HepG2 (cell line): ENCODE results near the gene WDR82. TPM values are rescaled to one million over a fixed set of nuclear protein-coding genes. Genes with fewer than 3 reads are reported as not detected.

Experiments
- CCDC6 ChIP-seq: sonication (generic); formaldehyde crosslinking; IDR thresholded peaks from 2 replicates; pipeline ENCODE4 v1.8.1; 2022; ENCODE audit warnings: mild to moderate bottlenecking, missing genetic modification reagents, moderate library complexity
- DPF2 ChIP-seq: sonication (generic); formaldehyde crosslinking; IDR thresholded peaks from 2 replicates; pipeline ENCODE4 v1.4.0; 2020; ENCODE audit warnings: mild to moderate bottlenecking, low read depth, missing genetic modification reagents, borderline replicate concordance
- FOXK2 ChIP-seq: fragments of 450-650 bp; IDR thresholded peaks from 2 replicates; pipeline ENCODE4 v1.6.1; 2016
- IRF2 ChIP-seq: IDR thresholded peaks from 2 replicates; pipeline ENCODE4 v1.6.1; 2018; ENCODE audit warnings: missing genetic modification reagents, missing compliant biosample characterization
- NFE2L2 ChIP-seq: fragments of 150-350 bp; IDR thresholded peaks from 2 replicates; pipeline ENCODE4 v1.6.1; 2014; ENCODE audit warnings: low read length
- PTBP1 ChIP-seq: fragments of 200-400 bp; formaldehyde crosslinking; IDR thresholded peaks from 2 replicates; pipeline ENCODE4 v1.6.1; 2018; ENCODE audit warnings: low read length, low read depth; ENCODE audit not compliant: poor library complexity, severe bottlenecking
- SMC3 ChIP-seq: IDR thresholded peaks from 2 replicates; pipeline ENCODE4 v1.6.1; 2011; ENCODE audit warnings: low read length, improper control_type of control experiment
- TOPORS ChIP-seq: sonication (generic); formaldehyde crosslinking; IDR thresholded peaks from 2 replicates; pipeline ENCODE4 v1.8.0; 2023; ENCODE audit warnings: mild to moderate bottlenecking, missing genetic modification reagents
- XRCC5 ChIP-seq: fragments of 200-400 bp; formaldehyde crosslinking; optimal IDR thresholded peaks from 2 replicates; pipeline ENCODE3; 2017; ENCODE audit warnings: mild to moderate bottlenecking, low read length
- ZBTB42 ChIP-seq: sonication (generic); formaldehyde crosslinking; IDR thresholded peaks from 2 replicates; pipeline ENCODE4 v1.5.0; 2020; ENCODE audit warnings: mild to moderate bottlenecking, missing genetic modification reagents
- ZNF530 ChIP-seq: sonication (generic); formaldehyde crosslinking; IDR thresholded peaks from 2 replicates; pipeline ENCODE4 v1.5.0; 2020; ENCODE audit warnings: low read depth, mild to moderate bottlenecking, missing genetic modification reagents
- ZSCAN25 ChIP-seq: sonication (generic); formaldehyde crosslinking; IDR thresholded peaks from 2 replicates; pipeline ENCODE4 v1.8.0; 2022; ENCODE audit warnings: mild to moderate bottlenecking, missing genetic modification reagents
- ZSCAN9 ChIP-seq: IDR thresholded peaks from 2 replicates; pipeline ENCODE4 v1.6.1; 2016; ENCODE audit warnings: borderline replicate concordance
- polyA plus RNA-seq, 8 experiments: library from polyadenylated mRNA; depleted of rRNA in 3 of 8; stranded (reverse) in 7 of 8; unstranded in 1 of 8; fragments of >200 nt; fragmentation: Illumina TruSeq in 4 of 8; extraction: Trizol in 4 of 8; gene quantifications; 2 replicates each; pipeline versions ENCODE4 v1.2.1 to v1.2.3, GENCODE V29; 2011 to 2016; ENCODE audit warnings: low read depth in 4 of 8, missing spikeins in 1 of 8, mixed read lengths in 1 of 8; ENCODE audit not compliant: insufficient read depth in 1 of 8
- total RNA-seq, 5 experiments: library from RNA; depleted of rRNA; stranded (reverse); fragments of >200 nt; fragmentation: Illumina TruSeq; extraction: Trizol; gene quantifications; 2 replicates each; pipeline ENCODE4 v1.2.3, GENCODE V29; 2016; ENCODE audit warnings: low read depth in 1 of 5
- TF ChIP-seq, protein P1 (sequence below): IDR thresholded peaks from 2 replicates; pipeline ENCODE4 v1.6.1; 2016
- TF ChIP-seq, protein P2 (sequence below): sonication (generic); formaldehyde crosslinking; IDR thresholded peaks from 2 replicates; pipeline ENCODE4 v1.4.0; 2020; ENCODE audit warnings: missing genetic modification reagents, borderline replicate concordance
- TF ChIP-seq, protein P3 (sequence below): sonication (generic); formaldehyde crosslinking; IDR thresholded peaks from 2 replicates; pipeline ENCODE4 v1.5.1; 2020; ENCODE audit warnings: mild to moderate bottlenecking, moderate library complexity, missing genetic modification reagents
- TF ChIP-seq, protein P4 (sequence below): sonication (generic); formaldehyde crosslinking; IDR thresholded peaks from 2 replicates; pipeline ENCODE4 v1.4.0; 2020; ENCODE audit warnings: missing genetic modification reagents, borderline replicate concordance
- TF ChIP-seq, protein P5 (sequence below): sonication (generic); formaldehyde crosslinking; IDR thresholded peaks from 2 replicates; pipeline ENCODE4 v1.8.0; 2022; ENCODE audit warnings: missing genetic modification reagents, low read depth, mild to moderate bottlenecking, borderline replicate concordance
- TF ChIP-seq, protein P6 (sequence below): sonication (generic); formaldehyde crosslinking; IDR thresholded peaks from 2 replicates; pipeline ENCODE4 v1.4.0; 2020; ENCODE audit warnings: mild to moderate bottlenecking, missing genetic modification reagents

Gene WDR82
- total and polyA plus RNA-seq, 2 of the 13 experiments (the other 11 are each of a cell fraction or from before 2014, with no cell fraction given): 39.1 to 59.5 TPM

DNA sequence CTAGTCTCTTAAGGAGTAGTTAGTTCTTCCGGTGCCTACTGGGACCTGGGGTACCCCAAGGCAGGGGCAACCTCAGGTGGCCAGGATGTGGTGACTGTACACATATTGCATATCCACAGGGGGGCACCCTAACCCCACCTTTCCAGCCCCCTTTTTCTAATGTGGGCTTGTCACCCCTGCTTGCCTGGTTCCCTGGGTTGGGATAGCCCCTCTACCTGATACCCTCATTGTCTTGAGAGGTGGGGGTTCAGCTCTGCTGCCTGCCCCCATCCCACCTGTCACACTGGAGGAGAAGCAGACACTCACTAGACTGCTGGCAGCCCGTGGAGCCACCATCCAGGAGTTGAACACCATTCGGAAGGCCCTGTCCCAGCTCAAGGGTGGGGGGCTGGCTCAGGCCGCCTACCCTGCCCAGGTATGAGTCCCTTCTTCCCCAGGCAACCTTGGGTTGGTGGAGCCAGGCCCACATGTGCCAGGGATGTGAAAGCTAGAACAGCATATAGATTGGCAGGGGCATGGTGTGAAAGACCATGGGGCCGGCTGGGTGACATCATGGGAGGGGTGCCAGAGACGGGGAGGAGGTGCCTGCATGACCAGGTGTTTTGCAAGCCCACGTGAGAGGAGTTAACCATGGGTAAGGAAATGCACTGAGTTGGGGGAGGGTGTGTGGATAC is 13.2 kb upstream of the WDR82 start (continued):
- TF ChIP-seq, protein P1, sequence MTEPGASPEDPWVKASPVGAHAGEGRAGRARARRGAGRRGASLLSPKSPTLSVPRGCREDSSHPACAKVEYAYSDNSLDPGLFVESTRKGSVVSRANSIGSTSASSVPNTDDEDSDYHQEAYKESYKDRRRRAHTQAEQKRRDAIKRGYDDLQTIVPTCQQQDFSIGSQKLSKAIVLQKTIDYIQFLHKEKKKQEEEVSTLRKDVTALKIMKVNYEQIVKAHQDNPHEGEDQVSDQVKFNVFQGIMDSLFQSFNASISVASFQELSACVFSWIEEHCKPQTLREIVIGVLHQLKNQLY (CRISPR knock-in tag): no peak
- TF ChIP-seq XRCC5: no peak
- no peak for TF ChIP-seq FOXK2
- no peak for TF ChIP-seq TOPORS
- no peak for TF ChIP-seq NFE2L2
- no peak for TF ChIP-seq ZBTB42 (CRISPR knock-in tag)
- TF ChIP-seq, protein P2, sequence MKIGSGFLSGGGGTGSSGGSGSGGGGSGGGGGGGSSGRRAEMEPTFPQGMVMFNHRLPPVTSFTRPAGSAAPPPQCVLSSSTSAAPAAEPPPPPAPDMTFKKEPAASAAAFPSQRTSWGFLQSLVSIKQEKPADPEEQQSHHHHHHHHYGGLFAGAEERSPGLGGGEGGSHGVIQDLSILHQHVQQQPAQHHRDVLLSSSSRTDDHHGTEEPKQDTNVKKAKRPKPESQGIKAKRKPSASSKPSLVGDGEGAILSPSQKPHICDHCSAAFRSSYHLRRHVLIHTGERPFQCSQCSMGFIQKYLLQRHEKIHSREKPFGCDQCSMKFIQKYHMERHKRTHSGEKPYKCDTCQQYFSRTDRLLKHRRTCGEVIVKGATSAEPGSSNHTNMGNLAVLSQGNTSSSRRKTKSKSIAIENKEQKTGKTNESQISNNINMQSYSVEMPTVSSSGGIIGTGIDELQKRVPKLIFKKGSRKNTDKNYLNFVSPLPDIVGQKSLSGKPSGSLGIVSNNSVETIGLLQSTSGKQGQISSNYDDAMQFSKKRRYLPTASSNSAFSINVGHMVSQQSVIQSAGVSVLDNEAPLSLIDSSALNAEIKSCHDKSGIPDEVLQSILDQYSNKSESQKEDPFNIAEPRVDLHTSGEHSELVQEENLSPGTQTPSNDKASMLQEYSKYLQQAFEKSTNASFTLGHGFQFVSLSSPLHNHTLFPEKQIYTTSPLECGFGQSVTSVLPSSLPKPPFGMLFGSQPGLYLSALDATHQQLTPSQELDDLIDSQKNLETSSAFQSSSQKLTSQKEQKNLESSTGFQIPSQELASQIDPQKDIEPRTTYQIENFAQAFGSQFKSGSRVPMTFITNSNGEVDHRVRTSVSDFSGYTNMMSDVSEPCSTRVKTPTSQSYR (CRISPR knock-in tag): no peak
- TF ChIP-seq DPF2 (CRISPR knock-in tag): no peak
- TF ChIP-seq, protein P3, sequence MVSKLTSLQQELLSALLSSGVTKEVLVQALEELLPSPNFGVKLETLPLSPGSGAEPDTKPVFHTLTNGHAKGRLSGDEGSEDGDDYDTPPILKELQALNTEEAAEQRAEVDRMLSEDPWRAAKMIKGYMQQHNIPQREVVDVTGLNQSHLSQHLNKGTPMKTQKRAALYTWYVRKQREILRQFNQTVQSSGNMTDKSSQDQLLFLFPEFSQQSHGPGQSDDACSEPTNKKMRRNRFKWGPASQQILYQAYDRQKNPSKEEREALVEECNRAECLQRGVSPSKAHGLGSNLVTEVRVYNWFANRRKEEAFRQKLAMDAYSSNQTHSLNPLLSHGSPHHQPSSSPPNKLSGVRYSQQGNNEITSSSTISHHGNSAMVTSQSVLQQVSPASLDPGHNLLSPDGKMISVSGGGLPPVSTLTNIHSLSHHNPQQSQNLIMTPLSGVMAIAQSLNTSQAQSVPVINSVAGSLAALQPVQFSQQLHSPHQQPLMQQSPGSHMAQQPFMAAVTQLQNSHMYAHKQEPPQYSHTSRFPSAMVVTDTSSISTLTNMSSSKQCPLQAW (CRISPR knock-in tag): no peak
- TF ChIP-seq ZNF530 (CRISPR knock-in tag): no peak
- TF ChIP-seq PTBP1: no peak
- TF ChIP-seq ZSCAN9 (CRISPR knock-in tag): no peak
- TF ChIP-seq ZSCAN25: peak; percentile 88
- TF ChIP-seq, protein P4, sequence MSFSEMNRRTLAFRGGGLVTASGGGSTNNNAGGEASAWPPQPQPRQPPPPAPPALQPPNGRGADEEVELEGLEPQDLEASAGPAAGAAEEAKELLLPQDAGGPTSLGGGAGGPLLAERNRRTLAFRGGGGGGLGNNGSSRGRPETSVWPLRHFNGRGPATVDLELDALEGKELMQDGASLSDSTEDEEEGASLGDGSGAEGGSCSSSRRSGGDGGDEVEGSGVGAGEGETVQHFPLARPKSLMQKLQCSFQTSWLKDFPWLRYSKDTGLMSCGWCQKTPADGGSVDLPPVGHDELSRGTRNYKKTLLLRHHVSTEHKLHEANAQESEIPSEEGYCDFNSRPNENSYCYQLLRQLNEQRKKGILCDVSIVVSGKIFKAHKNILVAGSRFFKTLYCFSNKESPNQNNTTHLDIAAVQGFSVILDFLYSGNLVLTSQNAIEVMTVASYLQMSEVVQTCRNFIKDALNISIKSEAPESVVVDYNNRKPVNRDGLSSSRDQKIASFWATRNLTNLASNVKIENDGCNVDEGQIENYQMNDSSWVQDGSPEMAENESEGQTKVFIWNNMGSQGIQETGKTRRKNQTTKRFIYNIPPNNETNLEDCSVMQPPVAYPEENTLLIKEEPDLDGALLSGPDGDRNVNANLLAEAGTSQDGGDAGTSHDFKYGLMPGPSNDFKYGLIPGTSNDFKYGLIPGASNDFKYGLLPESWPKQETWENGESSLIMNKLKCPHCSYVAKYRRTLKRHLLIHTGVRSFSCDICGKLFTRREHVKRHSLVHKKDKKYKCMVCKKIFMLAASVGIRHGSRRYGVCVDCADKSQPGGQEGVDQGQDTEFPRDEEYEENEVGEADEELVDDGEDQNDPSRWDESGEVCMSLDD (CRISPR knock-in tag): no peak
- TF ChIP-seq SMC3: peak; percentile 78
- TF ChIP-seq, protein P5, sequence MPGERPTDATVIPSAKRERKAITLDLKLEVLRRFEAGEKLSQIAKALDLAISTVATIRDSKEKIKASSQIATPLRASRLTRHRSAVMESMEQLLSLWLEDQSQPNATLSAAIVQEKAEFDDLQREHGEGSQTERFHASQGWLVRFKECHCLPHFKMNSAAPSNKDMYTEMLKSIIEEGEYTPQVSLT: no peak
- no peak for TF ChIP-seq IRF2 (CRISPR knock-in tag)
- TF ChIP-seq, protein P6, sequence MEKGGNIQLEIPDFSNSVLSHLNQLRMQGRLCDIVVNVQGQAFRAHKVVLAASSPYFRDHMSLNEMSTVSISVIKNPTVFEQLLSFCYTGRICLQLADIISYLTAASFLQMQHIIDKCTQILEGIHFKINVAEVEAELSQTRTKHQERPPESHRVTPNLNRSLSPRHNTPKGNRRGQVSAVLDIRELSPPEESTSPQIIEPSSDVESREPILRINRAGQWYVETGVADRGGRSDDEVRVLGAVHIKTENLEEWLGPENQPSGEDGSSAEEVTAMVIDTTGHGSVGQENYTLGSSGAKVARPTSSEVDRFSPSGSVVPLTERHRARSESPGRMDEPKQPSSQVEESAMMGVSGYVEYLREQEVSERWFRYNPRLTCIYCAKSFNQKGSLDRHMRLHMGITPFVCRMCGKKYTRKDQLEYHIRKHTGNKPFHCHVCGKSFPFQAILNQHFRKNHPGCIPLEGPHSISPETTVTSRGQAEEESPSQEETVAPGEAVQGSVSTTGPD (CRISPR knock-in tag): no peak
- TF ChIP-seq CCDC6 (CRISPR knock-in tag): no peak
